WTC11 (cell line): Measurements from ENCODE around the gene UBXN4. TPM values are rescaled to one million over a fixed set of nuclear protein-coding genes. Genes with fewer than 3 reads are reported as not detected.

ENCODE experiments used
- ATAC-seq: fragments of 200-7000 bp; cut with Tn5 transposase; 2 replicates; pipeline ENCODE4 v1.10.0; 2021; ENCODE audit warnings: mild to moderate bottlenecking, moderate library complexity
- CTCF ChIA-PET: fragments of 300-600 bp; sonication (Branson Sonifier 250); formaldehyde crosslinking; loops from one replicate; lab custom pipeline; 2021; ENCODE audit warnings: antibody characterized with exemption; lab: Charles Lee
- POLR2A ChIA-PET: fragments of 350-600 bp; sonication (Branson Sonifier 250); formaldehyde crosslinking; loops from one replicate; lab custom pipeline; 2021; ENCODE audit warnings: antibody characterized with exemption; lab: Charles Lee
- DNase-seq: peaks from one replicate; pipeline ENCODE4 v3.0.0; 2021; ENCODE audit warnings: low spot score
- H3K27ac Mint-ChIP-seq: 2 replicates; pipeline ENCODE4 v1.8.0; 2021; ENCODE audit warnings: mixed read lengths
- H3K27me3 Mint-ChIP-seq: 2 replicates; pipeline ENCODE4 v1.8.0; 2021; ENCODE audit warnings: low read depth, mild to moderate bottlenecking, moderate library complexity, mixed read lengths
- H3K36me3 Mint-ChIP-seq: 2 replicates; pipeline ENCODE4 v1.8.0; 2021; ENCODE audit warnings: mixed read lengths
- H3K4me1 Mint-ChIP-seq: 2 replicates; pipeline ENCODE4 v1.8.0; 2022; ENCODE audit warnings: mixed read lengths
- H3K4me3 Mint-ChIP-seq: 2 replicates; pipeline ENCODE4 v1.8.0; 2021; ENCODE audit warnings: mild to moderate bottlenecking, moderate library complexity, mixed read lengths
- H3K9me3 Mint-ChIP-seq: 2 replicates; pipeline ENCODE4 v1.8.0; 2021; ENCODE audit warnings: mixed read lengths
- CBFB ChIP-seq: sonication (generic); formaldehyde crosslinking; IDR thresholded peaks from 2 replicates; pipeline ENCODE4 v1.8.1; 2022; ENCODE audit warnings: mild to moderate bottlenecking, low read depth, missing genetic modification reagents
- CREB1 ChIP-seq: sonication (generic); formaldehyde crosslinking; IDR thresholded peaks from 2 replicates; pipeline ENCODE4 v1.8.0; 2023; ENCODE audit warnings: mild to moderate bottlenecking, missing genetic modification reagents
- GABPB1 ChIP-seq: sonication (generic); formaldehyde crosslinking; IDR thresholded peaks from 2 replicates; pipeline ENCODE4 v1.8.1; 2023; ENCODE audit warnings: mild to moderate bottlenecking, missing genetic modification reagents
- HMGA2 ChIP-seq: fragments of 250-450 bp; sonication (Bioruptor Pico); IDR thresholded peaks from 2 replicates; pipeline ENCODE4 v1.4.0; 2021; ENCODE audit warnings: mild to moderate bottlenecking, moderate library complexity
- JAZF1 ChIP-seq: fragments of 250-450 bp; sonication (Bioruptor Pico); IDR thresholded peaks from 2 replicates; pipeline ENCODE4 v1.9.0; 2021; ENCODE audit warnings: moderate library complexity, mild to moderate bottlenecking, inconsistent platforms
- NR2C2 ChIP-seq: sonication (generic); formaldehyde crosslinking; IDR thresholded peaks from 2 replicates; pipeline ENCODE4 v1.8.0; 2022; ENCODE audit warnings: mild to moderate bottlenecking, missing genetic modification reagents
- SMAD3 ChIP-seq: sonication (generic); formaldehyde crosslinking; IDR thresholded peaks from 2 replicates; pipeline ENCODE4 v1.8.0; 2022; ENCODE audit warnings: missing genetic modification reagents, mild to moderate bottlenecking, borderline replicate concordance
- SOX15 ChIP-seq: fragments of 250-450 bp; sonication (Bioruptor Pico); IDR thresholded peaks from 2 replicates; pipeline ENCODE4 v1.9.0; 2021; ENCODE audit warnings: mild to moderate bottlenecking
- TEAD1 ChIP-seq: sonication (generic); formaldehyde crosslinking; IDR thresholded peaks from 2 replicates; pipeline ENCODE4 v1.8.0; 2022; ENCODE audit warnings: mild to moderate bottlenecking, missing genetic modification reagents
- ZNF138 ChIP-seq: sonication (generic); formaldehyde crosslinking; conservative IDR thresholded peaks from 2 replicates; pipeline ENCODE4 v1.8.1; 2022; ENCODE audit warnings: mild to moderate bottlenecking, moderate library complexity, missing genetic modification reagents
- ZNF396 ChIP-seq: fragments of 250-450 bp; sonication (Bioruptor Pico); IDR thresholded peaks from 2 replicates; pipeline ENCODE4 v1.8.0; 2021; ENCODE audit warnings: mild to moderate bottlenecking, moderate library complexity, borderline replicate concordance
- total RNA-seq: library from RNA; stranded (reverse); gene quantifications from 3 replicates; pipeline ENCODE4 v1.2.3, GENCODE V29; 2021
- TF ChIP-seq, protein P1 (sequence below): sonication (generic); formaldehyde crosslinking; conservative IDR thresholded peaks from 2 replicates; pipeline ENCODE4 v1.8.1; 2022; ENCODE audit warnings: mild to moderate bottlenecking, missing genetic modification reagents
- TF ChIP-seq, protein P2 (sequence below): fragments of 250-450 bp; sonication (Bioruptor Pico); IDR thresholded peaks from 2 replicates; pipeline ENCODE4 v1.9.0; 2021; ENCODE audit warnings: mild to moderate bottlenecking
- TF ChIP-seq, protein P3 (sequence below): sonication (generic); formaldehyde crosslinking; IDR thresholded peaks from 2 replicates; pipeline ENCODE4 v1.8.1; 2022; ENCODE audit warnings: mild to moderate bottlenecking, missing genetic modification reagents, moderate library complexity, borderline replicate concordance
- TF ChIP-seq, protein P4 (sequence below): fragments of 250-450 bp; sonication (Bioruptor Pico); IDR thresholded peaks from 2 replicates; pipeline ENCODE4 v1.8.0; 2021; ENCODE audit warnings: mild to moderate bottlenecking
- TF ChIP-seq, protein P5 (sequence below): sonication (generic); formaldehyde crosslinking; IDR thresholded peaks from 2 replicates; pipeline ENCODE4 v1.8.0; 2022; ENCODE audit warnings: mild to moderate bottlenecking, missing genetic modification reagents
- TF ChIP-seq, protein P6 (sequence below): sonication (generic); formaldehyde crosslinking; IDR thresholded peaks from 2 replicates; pipeline ENCODE4 v1.8.0; 2022; ENCODE audit warnings: mild to moderate bottlenecking, missing genetic modification reagents
- TF ChIP-seq, protein P7 (sequence below): fragments of 200-600 bp; IDR thresholded peaks from 2 replicates; pipeline ENCODE4 v1.8.0; 2022; ENCODE audit warnings: antibody characterized with exemption
- TF ChIP-seq, protein P8 (sequence below): sonication (generic); formaldehyde crosslinking; IDR thresholded peaks from 2 replicates; pipeline ENCODE4 v1.8.1; 2023; ENCODE audit warnings: mild to moderate bottlenecking, missing genetic modification reagents, moderate library complexity
- TF ChIP-seq, protein P9 (sequence below): sonication (generic); formaldehyde crosslinking; IDR thresholded peaks from 2 replicates; pipeline ENCODE4 v1.8.1; 2022; ENCODE audit warnings: low read depth, missing genetic modification reagents, borderline replicate concordance

Gene UBXN4
- total RNA-seq, 1 experiment from 2014 or later, result 68.1 TPM

DNA sequence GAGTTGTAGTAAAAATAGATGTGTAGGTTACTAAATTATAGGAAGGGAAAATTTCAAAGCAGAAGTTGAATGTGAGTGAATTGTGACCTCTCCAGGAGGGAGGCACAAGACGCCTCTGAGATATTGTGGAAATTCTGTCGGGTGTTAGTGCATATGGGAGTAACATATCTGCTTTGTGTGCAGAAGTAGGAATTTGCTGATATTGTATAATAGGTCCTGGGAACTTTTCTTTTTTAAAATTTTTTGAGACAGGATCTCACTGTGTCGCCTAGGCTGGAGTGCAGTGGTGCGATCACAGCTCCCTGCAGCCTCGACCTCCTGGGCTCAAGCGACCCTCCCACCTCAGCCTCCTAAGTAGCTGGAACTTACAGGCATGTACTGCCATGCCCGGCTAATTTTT is 34.7 kb downstream of the UBXN4 start:
- DNase-seq, result no peak
- Mint-ChIP-seq H3K27ac (no peak overlapping the region; the same call in 1 of the 2 replicates), H3K9me3 (no peaks in the 10 kb centered on the region), H3K36me3 (peaks cover 82% of the 10 kb centered on the region), H3K27me3 (no peaks in the 10 kb centered on the region), H3K4me1 (peaks cover under 1% of the 10 kb centered on the region; the same call in 1 of the 2 replicates), H3K4me3 (no peak overlapping the region)
- no peak for ATAC-seq
- TF ChIP-seq ZNF138 (CRISPR knock-in tag) (no peak), CREB1 (no peak)
- TF ChIP-seq, protein P1, sequence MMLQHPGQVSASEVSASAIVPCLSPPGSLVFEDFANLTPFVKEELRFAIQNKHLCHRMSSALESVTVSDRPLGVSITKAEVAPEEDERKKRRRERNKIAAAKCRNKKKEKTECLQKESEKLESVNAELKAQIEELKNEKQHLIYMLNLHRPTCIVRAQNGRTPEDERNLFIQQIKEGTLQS, result no peak
- TF ChIP-seq, protein P2, sequence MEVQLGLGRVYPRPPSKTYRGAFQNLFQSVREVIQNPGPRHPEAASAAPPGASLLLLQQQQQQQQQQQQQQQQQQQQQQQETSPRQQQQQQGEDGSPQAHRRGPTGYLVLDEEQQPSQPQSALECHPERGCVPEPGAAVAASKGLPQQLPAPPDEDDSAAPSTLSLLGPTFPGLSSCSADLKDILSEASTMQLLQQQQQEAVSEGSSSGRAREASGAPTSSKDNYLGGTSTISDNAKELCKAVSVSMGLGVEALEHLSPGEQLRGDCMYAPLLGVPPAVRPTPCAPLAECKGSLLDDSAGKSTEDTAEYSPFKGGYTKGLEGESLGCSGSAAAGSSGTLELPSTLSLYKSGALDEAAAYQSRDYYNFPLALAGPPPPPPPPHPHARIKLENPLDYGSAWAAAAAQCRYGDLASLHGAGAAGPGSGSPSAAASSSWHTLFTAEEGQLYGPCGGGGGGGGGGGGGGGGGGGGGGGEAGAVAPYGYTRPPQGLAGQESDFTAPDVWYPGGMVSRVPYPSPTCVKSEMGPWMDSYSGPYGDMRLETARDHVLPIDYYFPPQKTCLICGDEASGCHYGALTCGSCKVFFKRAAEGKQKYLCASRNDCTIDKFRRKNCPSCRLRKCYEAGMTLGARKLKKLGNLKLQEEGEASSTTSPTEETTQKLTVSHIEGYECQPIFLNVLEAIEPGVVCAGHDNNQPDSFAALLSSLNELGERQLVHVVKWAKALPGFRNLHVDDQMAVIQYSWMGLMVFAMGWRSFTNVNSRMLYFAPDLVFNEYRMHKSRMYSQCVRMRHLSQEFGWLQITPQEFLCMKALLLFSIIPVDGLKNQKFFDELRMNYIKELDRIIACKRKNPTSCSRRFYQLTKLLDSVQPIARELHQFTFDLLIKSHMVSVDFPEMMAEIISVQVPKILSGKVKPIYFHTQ, result no peak
- ChIA-PET CTCF (no interaction called here), POLR2A (no interaction called here)

DNA sequence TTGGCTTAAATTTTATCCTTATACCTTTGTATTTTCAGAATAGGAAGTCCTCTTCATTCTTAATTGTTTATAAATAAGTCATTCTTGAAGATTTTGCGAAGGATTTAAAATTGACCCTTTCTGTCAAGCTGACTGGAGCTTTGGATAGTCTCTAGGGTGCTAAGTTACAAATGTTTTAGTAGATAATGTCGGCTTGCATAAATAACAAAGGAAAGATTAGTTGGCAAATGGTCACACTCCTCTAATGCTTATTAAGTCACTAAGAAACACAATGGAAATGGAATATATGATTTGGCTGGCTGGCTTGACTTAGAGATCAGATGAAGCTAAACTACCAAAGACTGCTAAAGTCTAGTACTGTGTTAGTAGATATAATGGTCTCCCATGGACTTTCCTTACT is 40.6 kb downstream of the UBXN4 start:
- Mint-ChIP-seq H3K9me3 (peaks cover 11% of the 10 kb centered on the region), H3K27ac (no peak overlapping the region)
- CTCF ChIA-PET, result interaction anchor here (2.4 to 3.0 kb wide), 2 partner anchors 16 to 793 kb away, joined by 6 to 12 read pairs; no protein-coding TSS in a partner anchor
- TF ChIP-seq, protein P3, sequence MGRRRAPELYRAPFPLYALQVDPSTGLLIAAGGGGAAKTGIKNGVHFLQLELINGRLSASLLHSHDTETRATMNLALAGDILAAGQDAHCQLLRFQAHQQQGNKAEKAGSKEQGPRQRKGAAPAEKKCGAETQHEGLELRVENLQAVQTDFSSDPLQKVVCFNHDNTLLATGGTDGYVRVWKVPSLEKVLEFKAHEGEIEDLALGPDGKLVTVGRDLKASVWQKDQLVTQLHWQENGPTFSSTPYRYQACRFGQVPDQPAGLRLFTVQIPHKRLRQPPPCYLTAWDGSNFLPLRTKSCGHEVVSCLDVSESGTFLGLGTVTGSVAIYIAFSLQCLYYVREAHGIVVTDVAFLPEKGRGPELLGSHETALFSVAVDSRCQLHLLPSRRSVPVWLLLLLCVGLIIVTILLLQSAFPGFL (CRISPR knock-in tag), result no peak
- TF ChIP-seq ZNF396 (CRISPR knock-in tag), result no peak
- TF ChIP-seq, protein P4, sequence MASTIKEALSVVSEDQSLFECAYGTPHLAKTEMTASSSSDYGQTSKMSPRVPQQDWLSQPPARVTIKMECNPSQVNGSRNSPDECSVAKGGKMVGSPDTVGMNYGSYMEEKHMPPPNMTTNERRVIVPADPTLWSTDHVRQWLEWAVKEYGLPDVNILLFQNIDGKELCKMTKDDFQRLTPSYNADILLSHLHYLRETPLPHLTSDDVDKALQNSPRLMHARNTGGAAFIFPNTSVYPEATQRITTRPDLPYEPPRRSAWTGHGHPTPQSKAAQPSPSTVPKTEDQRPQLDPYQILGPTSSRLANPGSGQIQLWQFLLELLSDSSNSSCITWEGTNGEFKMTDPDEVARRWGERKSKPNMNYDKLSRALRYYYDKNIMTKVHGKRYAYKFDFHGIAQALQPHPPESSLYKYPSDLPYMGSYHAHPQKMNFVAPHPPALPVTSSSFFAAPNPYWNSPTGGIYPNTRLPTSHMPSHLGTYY (CRISPR knock-in tag), result no peak
- no peak for TF ChIP-seq GABPB1
- TF ChIP-seq, protein P5, sequence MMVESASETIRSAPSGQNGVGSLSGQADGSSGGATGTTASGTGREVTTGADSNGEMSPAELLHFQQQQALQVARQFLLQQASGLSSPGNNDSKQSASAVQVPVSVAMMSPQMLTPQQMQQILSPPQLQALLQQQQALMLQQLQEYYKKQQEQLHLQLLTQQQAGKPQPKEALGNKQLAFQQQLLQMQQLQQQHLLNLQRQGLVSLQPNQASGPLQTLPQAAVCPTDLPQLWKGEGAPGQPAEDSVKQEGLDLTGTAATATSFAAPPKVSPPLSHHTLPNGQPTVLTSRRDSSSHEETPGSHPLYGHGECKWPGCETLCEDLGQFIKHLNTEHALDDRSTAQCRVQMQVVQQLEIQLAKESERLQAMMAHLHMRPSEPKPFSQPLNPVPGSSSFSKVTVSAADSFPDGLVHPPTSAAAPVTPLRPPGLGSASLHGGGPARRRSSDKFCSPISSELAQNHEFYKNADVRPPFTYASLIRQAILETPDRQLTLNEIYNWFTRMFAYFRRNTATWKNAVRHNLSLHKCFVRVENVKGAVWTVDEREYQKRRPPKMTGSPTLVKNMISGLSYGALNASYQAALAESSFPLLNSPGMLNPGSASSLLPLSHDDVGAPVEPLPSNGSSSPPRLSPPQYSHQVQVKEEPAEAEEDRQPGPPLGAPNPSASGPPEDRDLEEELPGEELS, result no peak
- TF ChIP-seq ZNF138 (CRISPR knock-in tag), result no peak
- TF ChIP-seq, protein P6, sequence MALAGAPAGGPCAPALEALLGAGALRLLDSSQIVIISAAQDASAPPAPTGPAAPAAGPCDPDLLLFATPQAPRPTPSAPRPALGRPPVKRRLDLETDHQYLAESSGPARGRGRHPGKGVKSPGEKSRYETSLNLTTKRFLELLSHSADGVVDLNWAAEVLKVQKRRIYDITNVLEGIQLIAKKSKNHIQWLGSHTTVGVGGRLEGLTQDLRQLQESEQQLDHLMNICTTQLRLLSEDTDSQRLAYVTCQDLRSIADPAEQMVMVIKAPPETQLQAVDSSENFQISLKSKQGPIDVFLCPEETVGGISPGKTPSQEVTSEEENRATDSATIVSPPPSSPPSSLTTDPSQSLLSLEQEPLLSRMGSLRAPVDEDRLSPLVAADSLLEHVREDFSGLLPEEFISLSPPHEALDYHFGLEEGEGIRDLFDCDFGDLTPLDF (CRISPR knock-in tag), result no peak
- no peak for TF ChIP-seq SMAD3 (CRISPR knock-in tag)
- TF ChIP-seq SOX15, result no peak
- TF ChIP-seq CBFB (CRISPR knock-in tag), result no peak
- TF ChIP-seq, all 79 proteins: peak for 0
- no peak overlapping the region for H3K4me3 Mint-ChIP-seq
- H3K4me1 Mint-ChIP-seq, result peaks cover 17% of the 10 kb centered on the region
- ATAC-seq (no peak), DNase-seq (no peak)
- H3K36me3 Mint-ChIP-seq, result peaks cover 79% of the 10 kb centered on the region
- POLR2A ChIA-PET, result no interaction called here
- H3K27me3 Mint-ChIP-seq, result no peaks in the 10 kb centered on the region

DNA sequence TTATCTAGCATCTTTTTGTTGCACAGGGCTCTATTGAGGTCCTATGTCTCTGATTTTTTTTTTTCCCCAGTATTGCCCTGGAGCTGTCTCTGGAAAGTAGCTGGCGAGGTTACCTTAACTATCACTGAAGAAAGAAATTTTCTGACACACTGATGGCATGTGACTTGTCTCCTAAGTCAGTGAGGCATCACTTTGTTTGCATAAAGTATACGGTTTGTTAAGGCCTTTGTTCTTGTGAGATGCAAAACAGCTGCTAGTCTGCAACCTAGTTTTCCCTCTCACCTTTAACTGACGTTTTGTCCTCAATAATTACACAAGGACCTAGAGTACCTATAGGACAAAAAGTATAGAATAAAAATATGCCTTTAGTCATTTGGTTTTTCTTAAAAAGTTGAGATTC is 41.8 kb downstream of the UBXN4 start:
- peaks cover 17% of the 10 kb centered on the region for H3K4me1 Mint-ChIP-seq
- H3K9me3 Mint-ChIP-seq, result peaks cover 11% of the 10 kb centered on the region
- no peak overlapping the region for H3K27ac Mint-ChIP-seq
- DNase-seq (no peak), ATAC-seq (no peak)
- CTCF ChIA-PET, result interaction anchor here (2.4 to 3.0 kb wide), 2 partner anchors 15 to 794 kb away, joined by 6 to 12 read pairs; no protein-coding TSS in a partner anchor
- no peaks in the 10 kb centered on the region for H3K27me3 Mint-ChIP-seq
- no peak overlapping the region for H3K4me3 Mint-ChIP-seq
- H3K36me3 Mint-ChIP-seq, result peaks cover 73% of the 10 kb centered on the region
- POLR2A ChIA-PET, result no interaction called here
- TF ChIP-seq HMGA2 (no peak), NR2C2 (no peak), JAZF1 (no peak), TEAD1 (CRISPR knock-in tag) (no peak)
- TF ChIP-seq, protein P7, sequence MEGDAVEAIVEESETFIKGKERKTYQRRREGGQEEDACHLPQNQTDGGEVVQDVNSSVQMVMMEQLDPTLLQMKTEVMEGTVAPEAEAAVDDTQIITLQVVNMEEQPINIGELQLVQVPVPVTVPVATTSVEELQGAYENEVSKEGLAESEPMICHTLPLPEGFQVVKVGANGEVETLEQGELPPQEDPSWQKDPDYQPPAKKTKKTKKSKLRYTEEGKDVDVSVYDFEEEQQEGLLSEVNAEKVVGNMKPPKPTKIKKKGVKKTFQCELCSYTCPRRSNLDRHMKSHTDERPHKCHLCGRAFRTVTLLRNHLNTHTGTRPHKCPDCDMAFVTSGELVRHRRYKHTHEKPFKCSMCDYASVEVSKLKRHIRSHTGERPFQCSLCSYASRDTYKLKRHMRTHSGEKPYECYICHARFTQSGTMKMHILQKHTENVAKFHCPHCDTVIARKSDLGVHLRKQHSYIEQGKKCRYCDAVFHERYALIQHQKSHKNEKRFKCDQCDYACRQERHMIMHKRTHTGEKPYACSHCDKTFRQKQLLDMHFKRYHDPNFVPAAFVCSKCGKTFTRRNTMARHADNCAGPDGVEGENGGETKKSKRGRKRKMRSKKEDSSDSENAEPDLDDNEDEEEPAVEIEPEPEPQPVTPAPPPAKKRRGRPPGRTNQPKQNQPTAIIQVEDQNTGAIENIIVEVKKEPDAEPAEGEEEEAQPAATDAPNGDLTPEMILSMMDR, result no peak
- TF ChIP-seq, protein P8, sequence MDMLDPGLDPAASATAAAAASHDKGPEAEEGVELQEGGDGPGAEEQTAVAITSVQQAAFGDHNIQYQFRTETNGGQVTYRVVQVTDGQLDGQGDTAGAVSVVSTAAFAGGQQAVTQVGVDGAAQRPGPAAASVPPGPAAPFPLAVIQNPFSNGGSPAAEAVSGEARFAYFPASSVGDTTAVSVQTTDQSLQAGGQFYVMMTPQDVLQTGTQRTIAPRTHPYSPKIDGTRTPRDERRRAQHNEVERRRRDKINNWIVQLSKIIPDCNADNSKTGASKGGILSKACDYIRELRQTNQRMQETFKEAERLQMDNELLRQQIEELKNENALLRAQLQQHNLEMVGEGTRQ (CRISPR knock-in tag), result no peak
- TF ChIP-seq, protein P9, sequence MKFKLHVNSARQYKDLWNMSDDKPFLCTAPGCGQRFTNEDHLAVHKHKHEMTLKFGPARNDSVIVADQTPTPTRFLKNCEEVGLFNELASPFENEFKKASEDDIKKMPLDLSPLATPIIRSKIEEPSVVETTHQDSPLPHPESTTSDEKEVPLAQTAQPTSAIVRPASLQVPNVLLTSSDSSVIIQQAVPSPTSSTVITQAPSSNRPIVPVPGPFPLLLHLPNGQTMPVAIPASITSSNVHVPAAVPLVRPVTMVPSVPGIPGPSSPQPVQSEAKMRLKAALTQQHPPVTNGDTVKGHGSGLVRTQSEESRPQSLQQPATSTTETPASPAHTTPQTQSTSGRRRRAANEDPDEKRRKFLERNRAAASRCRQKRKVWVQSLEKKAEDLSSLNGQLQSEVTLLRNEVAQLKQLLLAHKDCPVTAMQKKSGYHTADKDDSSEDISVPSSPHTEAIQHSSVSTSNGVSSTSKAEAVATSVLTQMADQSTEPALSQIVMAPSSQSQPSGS (CRISPR knock-in tag), result no peak
